ENCODE results near the gene ZNF408.
A peak's percentile ranks its signal among the peaks of the same experiment; 100 is the strongest.
"Not testable (repeated sequence)": the region's sequence is repeated elsewhere in the genome, so short reads cannot be mapped to it uniquely, and the experiment has no call there.

Gene ZNF408

GRCh38 chr11:46700241-46701077, at the start of gene ZNF408, which contains the start of gene ARHGAP1:
Gene ZNF408, plus strand, starts transcription at chr11:46701031. Its CDS starts 17 bp downstream, at chr11:46701048.
Gene ARHGAP1, minus strand, starts transcription at chr11:46700619. Its CDS starts 4,512 bp downstream, at chr11:46696107.
- peak; percentile 97 to 99 for DNase-seq (ENCODE audit: low read depth in 2 of 2)

GRCh38 chr11:46655631-46656030, 45.2 kb upstream of the ZNF408 start:
- no peak for DNase-seq (ENCODE audit: low read depth in 2 of 2)

GRCh38 chr11:46657186-46657585, 43.6 kb upstream of the ZNF408 start:
- no peak for DNase-seq (ENCODE audit: low read depth in 2 of 2)

GRCh38 chr11:46658259-46658658, 42.6 kb upstream of the ZNF408 start:
- no peak for DNase-seq (ENCODE audit: low read depth in 2 of 2)

GRCh38 chr11:46659908-46660307, 40.9 kb upstream of the ZNF408 start:
- no peak for DNase-seq (ENCODE audit: low read depth in 2 of 2)

- no peak for DNase-seq (ENCODE audit: low read depth in 2 of 2)
Measured at GRCh38 chr11:46661836-46662235, 39.0 kb upstream of the ZNF408 start.

- DNase-seq (ENCODE audit: low read depth in 2 of 2): no peak
Measured at GRCh38 chr11:46662366-46662765, 38.5 kb upstream of the ZNF408 start.

GRCh38 chr11:46663277-46663940, 37.4 kb upstream of the ZNF408 start:
- DNase-seq (ENCODE audit: low read depth in 2 of 2): no peak

GRCh38 chr11:46664612-46665011, 36.2 kb upstream of the ZNF408 start:
- DNase-seq (ENCODE audit: low read depth in 2 of 2): no peak

- DNase-seq (ENCODE audit: low read depth in 2 of 2): no peak
Measured at GRCh38 chr11:46665356-46665755, 35.5 kb upstream of the ZNF408 start.

- DNase-seq (ENCODE audit: low read depth in 2 of 2): no peak
Measured at GRCh38 chr11:46666516-46666915, 34.3 kb upstream of the ZNF408 start.

- no peak for DNase-seq (ENCODE audit: low read depth in 2 of 2)
Measured at GRCh38 chr11:46667043-46667481, 33.8 kb upstream of the ZNF408 start.

- no peak for DNase-seq (ENCODE audit: low read depth in 2 of 2)
Measured at GRCh38 chr11:46668480-46669085, 32.2 kb upstream of the ZNF408 start.

GRCh38 chr11:46669711-46670139, 31.1 kb upstream of the ZNF408 start:
- DNase-seq (ENCODE audit: low read depth in 2 of 2): no peak

- DNase-seq (ENCODE audit: low read depth in 2 of 2): not testable (repeated sequence)
Measured at GRCh38 chr11:46670521-46670920, 30.3 kb upstream of the ZNF408 start.

GRCh38 chr11:46671958-46672315, 28.9 kb upstream of the ZNF408 start:
- no peak for DNase-seq (ENCODE audit: low read depth in 2 of 2)

GRCh38 chr11:46672381-46672839, 28.4 kb upstream of the ZNF408 start:
- no peak for DNase-seq (ENCODE audit: low read depth in 2 of 2)

GRCh38 chr11:46673713-46674462, 26.9 kb upstream of the ZNF408 start:
- DNase-seq (ENCODE audit: low read depth in 2 of 2): no peak

GRCh38 chr11:46674463-46675287, 26.2 kb upstream of the ZNF408 start:
- no peak for DNase-seq (ENCODE audit: low read depth in 2 of 2)

GRCh38 chr11:46675288-46675851, 25.5 kb upstream of the ZNF408 start:
- no peak for DNase-seq (ENCODE audit: low read depth in 2 of 2)
